C4-2B (cell line): ENCODE results near the gene MAP3K12.

Experiments used
- H3K27ac ChIP-seq: fragments of 450-650 bp; 2 replicates; pipeline ENCODE4 v1.5.1; 2017
- ZFX ChIP-seq: fragments of 450-650 bp; IDR thresholded peaks from 2 replicates; pipeline ENCODE4 v1.6.1; 2017
- TF ChIP-seq, protein P1 (sequence below): fragments of 450-650 bp; conservative IDR thresholded peaks from 2 replicates; pipeline ENCODE4 v1.5.1; 2017; ENCODE audit warnings: mild to moderate bottlenecking

MAP3K12 gene

DNA sequence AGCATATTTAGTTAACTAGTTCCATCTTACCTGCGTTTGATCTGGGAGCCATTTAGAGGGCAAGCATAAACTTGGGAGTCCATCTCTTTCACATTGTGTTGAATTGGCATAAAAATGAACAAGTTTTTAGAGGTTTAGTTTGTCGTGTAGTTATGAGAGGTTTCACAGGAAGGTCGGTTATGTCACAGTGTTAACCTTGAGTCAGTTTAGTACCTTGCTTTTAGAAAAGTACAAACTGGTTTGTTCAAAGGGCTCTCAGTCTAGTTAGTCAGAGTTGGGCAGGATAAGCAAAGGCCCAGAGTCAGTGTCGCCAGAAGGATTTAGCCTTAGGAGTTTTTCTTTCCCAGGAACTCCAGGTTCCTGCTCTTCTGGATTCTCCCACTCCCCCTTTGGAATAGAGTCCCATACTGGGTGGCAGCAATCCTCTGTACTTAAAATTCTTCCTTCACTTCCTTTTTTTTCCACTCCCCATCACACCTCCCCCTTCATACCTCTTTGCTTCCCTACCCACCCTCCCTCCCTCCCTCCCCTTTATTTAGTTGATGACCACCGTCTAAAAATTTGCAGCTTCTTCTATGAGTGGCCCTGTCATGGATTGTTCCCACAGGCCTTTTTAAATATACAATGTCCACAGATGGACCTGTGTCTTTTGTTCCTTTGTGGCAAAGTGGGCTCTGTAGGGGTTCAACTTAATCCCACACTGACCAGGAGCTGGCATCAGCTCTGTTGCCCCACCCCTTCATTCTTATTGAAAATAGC lies 35.3 kb downstream of the MAP3K12 start:
- H3K27ac ChIP-seq = no peak overlapping the region
- no peak for TF ChIP-seq ZFX
- TF ChIP-seq, protein P1, sequence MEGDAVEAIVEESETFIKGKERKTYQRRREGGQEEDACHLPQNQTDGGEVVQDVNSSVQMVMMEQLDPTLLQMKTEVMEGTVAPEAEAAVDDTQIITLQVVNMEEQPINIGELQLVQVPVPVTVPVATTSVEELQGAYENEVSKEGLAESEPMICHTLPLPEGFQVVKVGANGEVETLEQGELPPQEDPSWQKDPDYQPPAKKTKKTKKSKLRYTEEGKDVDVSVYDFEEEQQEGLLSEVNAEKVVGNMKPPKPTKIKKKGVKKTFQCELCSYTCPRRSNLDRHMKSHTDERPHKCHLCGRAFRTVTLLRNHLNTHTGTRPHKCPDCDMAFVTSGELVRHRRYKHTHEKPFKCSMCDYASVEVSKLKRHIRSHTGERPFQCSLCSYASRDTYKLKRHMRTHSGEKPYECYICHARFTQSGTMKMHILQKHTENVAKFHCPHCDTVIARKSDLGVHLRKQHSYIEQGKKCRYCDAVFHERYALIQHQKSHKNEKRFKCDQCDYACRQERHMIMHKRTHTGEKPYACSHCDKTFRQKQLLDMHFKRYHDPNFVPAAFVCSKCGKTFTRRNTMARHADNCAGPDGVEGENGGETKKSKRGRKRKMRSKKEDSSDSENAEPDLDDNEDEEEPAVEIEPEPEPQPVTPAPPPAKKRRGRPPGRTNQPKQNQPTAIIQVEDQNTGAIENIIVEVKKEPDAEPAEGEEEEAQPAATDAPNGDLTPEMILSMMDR = no peak

DNA sequence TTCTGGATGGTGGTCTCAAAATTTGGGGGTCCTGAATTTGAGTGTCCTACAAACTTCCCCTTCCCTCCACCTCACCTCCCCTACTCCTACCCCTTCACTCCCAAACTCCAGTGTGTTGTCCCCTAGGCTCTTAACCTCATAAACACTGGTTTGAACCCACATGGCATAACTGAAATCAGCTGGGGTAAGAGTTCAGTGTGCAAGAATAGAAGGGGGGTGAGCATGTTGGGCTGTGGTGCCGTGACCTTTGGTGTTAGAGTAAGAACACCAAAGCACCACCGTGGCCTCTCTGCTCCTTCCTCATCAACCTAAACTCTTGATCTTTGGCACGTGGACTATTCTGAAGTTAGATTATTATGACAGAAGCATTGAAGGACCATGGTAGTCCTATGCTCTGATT lies 36.3 kb downstream of the MAP3K12 start:
- TF ChIP-seq ZFX = no peak
- TF ChIP-seq, protein P1 = no peak
- no peak overlapping the region for H3K27ac ChIP-seq

DNA sequence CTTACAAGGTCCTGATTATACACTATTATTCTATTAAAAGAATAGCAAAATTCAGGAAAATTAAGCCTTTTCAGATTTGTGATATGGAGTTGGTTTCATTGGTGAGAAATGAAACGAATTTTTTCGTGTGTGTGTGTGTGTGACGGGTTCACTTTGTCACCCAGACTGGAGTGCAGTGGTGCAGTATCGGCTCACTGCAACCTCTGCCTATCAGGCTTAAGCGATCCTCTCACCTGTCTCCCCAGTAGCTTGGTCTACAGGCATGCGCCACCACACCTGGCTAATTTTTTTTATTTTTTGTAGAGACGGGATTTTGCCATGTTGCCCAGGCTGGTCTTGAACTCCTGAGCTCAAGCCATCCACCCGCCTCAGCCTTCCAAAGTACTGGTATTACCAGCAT lies 37.7 kb downstream of the MAP3K12 start:
- H3K27ac ChIP-seq = no peak overlapping the region
- no peak for TF ChIP-seq ZFX
- TF ChIP-seq, protein P1 = no peak

DNA sequence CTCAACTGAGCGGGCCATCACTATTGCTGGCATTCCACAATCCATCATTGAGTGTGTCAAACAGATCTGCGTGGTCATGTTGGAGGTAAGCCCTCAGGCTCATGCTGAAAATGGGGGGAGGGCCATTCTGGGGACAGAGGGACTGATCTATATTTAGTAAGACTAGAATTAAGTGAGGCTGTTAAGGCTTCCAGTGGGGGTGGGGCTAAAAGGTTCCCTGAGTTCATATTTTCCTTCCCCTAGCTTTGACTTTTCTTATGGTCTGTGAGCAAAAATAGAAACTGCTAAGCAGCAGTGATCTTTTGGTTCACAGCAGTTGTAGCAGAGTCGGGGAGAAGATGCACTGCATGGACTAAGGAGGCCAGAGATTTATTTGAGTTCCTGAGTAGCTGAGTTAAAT lies 38.2 kb downstream of the MAP3K12 start:
- TF ChIP-seq, protein P1 = no peak
- no peak for TF ChIP-seq ZFX
- no peak overlapping the region for H3K27ac ChIP-seq

DNA sequence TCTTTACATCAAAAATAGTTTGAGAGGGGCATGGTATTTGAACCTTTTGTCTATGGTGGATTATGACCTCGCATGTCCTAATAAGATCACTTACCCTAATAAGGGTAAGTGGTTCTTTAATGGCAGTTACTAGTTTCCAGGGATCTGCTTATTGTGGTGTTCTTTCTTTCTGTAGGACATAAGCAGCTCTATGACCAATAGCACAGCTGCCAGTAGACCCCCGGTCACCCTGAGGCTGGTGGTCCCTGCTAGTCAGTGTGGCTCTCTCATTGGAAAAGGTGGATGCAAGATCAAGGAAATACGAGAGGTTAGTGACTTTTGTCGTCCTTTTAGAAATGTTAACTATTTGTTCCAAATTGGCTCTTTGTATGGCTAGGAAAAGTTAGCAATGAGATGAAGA lies 40.2 kb downstream of the MAP3K12 start:
- no peak for TF ChIP-seq ZFX
- TF ChIP-seq, protein P1 = no peak
- no peak overlapping the region for H3K27ac ChIP-seq

DNA sequence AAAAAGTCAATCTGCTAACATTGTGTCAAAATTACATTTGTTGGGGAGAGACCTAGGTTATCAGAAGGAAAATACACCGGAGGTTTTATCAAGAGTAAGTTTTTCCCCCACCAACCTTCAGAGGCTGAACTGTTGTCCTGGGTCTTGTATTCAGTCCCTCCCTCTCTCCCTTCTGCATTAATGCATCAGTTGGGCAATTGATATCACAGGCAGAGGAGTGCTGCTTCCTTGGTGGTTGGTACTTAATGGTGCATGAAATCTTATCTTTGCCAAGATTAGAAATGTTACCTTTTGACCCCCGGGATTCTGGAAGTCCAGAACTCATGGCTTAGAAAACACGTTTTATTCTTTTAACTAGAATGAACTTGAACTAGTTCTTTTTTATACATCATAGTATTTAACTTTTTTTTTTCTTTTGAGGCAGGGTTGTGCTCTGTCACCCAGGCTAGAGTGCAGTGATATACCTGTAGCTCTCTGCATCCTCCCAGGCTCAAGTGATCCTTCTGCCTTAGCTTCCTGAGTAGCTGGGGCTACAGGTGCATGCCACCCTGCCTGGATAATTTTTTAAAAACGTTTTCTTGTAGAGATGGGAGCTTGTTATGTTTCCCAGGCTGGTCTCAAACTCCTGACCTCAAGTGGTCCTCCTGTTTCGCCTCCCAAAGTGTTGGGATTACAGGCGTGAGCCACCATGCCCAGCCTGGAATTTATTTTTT lies 42.4 kb downstream of the MAP3K12 start:
- no peak overlapping the region for H3K27ac ChIP-seq
- TF ChIP-seq, protein P1 = no peak
- TF ChIP-seq ZFX = no peak

DNA sequence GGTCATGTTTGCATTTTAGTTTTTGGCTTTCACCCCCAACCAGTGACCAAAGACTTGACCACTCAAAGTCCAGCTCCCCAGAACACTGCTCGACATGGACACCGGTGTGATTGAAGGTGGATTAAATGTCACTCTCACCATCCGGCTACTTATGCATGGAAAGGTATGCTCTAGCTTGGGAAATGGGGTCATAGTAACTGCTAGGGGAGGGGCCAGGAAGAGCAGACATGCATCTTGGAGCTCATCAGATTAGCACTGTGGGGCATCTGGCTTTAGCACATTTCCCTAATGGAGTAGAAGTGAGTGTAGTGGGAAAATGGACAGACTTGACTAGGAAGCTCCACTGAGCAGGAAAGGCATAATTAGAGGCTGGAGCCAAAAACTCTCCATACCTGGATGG lies 44.6 kb downstream of the MAP3K12 start:
- no peak for TF ChIP-seq ZFX
- TF ChIP-seq, protein P1 = no peak

More for the DNA sequence above, 44.6 kb downstream of the MAP3K12 start:
- H3K27ac ChIP-seq = no peak overlapping the region
